HL-60 (cell line): ENCODE results near the gene ITSN1.

Experiments
- DNase-seq, 2 experiments: peaks; one replicate each; pipeline ENCODE4 v3.0.0-alpha.2; 2010 to 2020; ENCODE audit warnings: low read depth in 1 of 2, low spot score in 1 of 2
- H3K27ac ChIP-seq: fragments of 250-450 bp; sonication (Bioruptor Pico); replicated peaks from 2 replicates; pipeline ENCODE4 v1.5.1; 2020; ENCODE audit warnings: mild to moderate bottlenecking, moderate library complexity
- H3K27me3 ChIP-seq: fragments of 250-450 bp; sonication (Bioruptor Pico); 2 replicates; pipeline ENCODE4 v1.5.1; 2021; ENCODE audit warnings: mild to moderate bottlenecking, moderate library complexity; ENCODE audit not compliant: insufficient read depth, poor library complexity, severe bottlenecking
- H3K4me3 ChIP-seq: replicated peaks from 2 replicates; pipeline ENCODE4 v1.5.1; 2011; ENCODE audit warnings: mild to moderate bottlenecking, control low read depth, low read length; ENCODE audit not compliant: insufficient read depth
- CTCF ChIP-seq: IDR thresholded peaks from one replicate; pipeline ENCODE4 v1.5.1; 2011; ENCODE audit warnings: low read length, control low read depth, inconsistent platforms; ENCODE audit not compliant: insufficient read depth
- GABPA ChIP-seq: IDR thresholded peaks from 2 replicates; pipeline ENCODE4 v1.6.1; 2012; ENCODE audit warnings: low read depth
- POLR2AphosphoS5 ChIP-seq: IDR thresholded peaks from 2 replicates; pipeline ENCODE4 v1.6.1; 2012; ENCODE audit warnings: low read depth
- SPI1 ChIP-seq: IDR thresholded peaks from 2 replicates; pipeline ENCODE4 v1.6.1; 2012; ENCODE audit warnings: low read depth, mild to moderate bottlenecking, borderline replicate concordance
- TF ChIP-seq, protein P1 (sequence below): IDR thresholded peaks from 2 replicates; pipeline ENCODE4 v1.6.1; 2012; ENCODE audit warnings: low read depth; ENCODE audit not compliant: insufficient replicate concordance

ITSN1 gene

GRCh38 chr21:33703750-33704606, 61.7 kb downstream of the ITSN1 start:
- Histone ChIP-seq H3K27ac (no peak overlapping the region), H3K27me3 (no peaks in the 10 kb centered on the region), H3K4me3 (no peak overlapping the region)
- TF ChIP-seq SPI1: no peak
- no peak for TF ChIP-seq GABPA
- no peak for TF ChIP-seq CTCF
- TF ChIP-seq, protein P1, sequence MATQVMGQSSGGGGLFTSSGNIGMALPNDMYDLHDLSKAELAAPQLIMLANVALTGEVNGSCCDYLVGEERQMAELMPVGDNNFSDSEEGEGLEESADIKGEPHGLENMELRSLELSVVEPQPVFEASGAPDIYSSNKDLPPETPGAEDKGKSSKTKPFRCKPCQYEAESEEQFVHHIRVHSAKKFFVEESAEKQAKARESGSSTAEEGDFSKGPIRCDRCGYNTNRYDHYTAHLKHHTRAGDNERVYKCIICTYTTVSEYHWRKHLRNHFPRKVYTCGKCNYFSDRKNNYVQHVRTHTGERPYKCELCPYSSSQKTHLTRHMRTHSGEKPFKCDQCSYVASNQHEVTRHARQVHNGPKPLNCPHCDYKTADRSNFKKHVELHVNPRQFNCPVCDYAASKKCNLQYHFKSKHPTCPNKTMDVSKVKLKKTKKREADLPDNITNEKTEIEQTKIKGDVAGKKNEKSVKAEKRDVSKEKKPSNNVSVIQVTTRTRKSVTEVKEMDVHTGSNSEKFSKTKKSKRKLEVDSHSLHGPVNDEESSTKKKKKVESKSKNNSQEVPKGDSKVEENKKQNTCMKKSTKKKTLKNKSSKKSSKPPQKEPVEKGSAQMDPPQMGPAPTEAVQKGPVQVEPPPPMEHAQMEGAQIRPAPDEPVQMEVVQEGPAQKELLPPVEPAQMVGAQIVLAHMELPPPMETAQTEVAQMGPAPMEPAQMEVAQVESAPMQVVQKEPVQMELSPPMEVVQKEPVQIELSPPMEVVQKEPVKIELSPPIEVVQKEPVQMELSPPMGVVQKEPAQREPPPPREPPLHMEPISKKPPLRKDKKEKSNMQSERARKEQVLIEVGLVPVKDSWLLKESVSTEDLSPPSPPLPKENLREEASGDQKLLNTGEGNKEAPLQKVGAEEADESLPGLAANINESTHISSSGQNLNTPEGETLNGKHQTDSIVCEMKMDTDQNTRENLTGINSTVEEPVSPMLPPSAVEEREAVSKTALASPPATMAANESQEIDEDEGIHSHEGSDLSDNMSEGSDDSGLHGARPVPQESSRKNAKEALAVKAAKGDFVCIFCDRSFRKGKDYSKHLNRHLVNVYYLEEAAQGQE: no peak
- TF ChIP-seq POLR2AphosphoS5: no peak
- DNase-seq: no peak

- no peak for DNase-seq
- no peak overlapping the region for H3K27ac ChIP-seq
- TF ChIP-seq GABPA (no peak), CTCF (no peak), SPI1 (no peak), POLR2AphosphoS5 (no peak)
- TF ChIP-seq, protein P1: no peak
- no peak overlapping the region for H3K4me3 ChIP-seq
- no peaks in the 10 kb centered on the region for H3K27me3 ChIP-seq
Observed at GRCh38 chr21:33707846-33708245, 65.5 kb downstream of the ITSN1 start.

GRCh38 chr21:33708874-33709273, 66.6 kb downstream of the ITSN1 start:
- TF ChIP-seq POLR2AphosphoS5: no peak
- TF ChIP-seq, protein P1: no peak
- TF ChIP-seq SPI1: no peak
- TF ChIP-seq GABPA: no peak
- TF ChIP-seq CTCF: no peak
- Histone ChIP-seq H3K27ac (no peak overlapping the region), H3K4me3 (no peak overlapping the region), H3K27me3 (no peaks in the 10 kb centered on the region)
- no peak for DNase-seq
